WERI-Rb-1 (cell line): Measurements from ENCODE around the gene NRSN2.

Experiments used
- DNase-seq: peaks from one replicate; pipeline ENCODE4 v3.0.0-alpha.2; 2020
- H3K27ac ChIP-seq: fragments of 250-450 bp; sonication (Bioruptor Pico); 2 replicates; pipeline ENCODE4 v1.5.1; 2020; ENCODE audit warnings: mild to moderate bottlenecking, moderate library complexity
- H3K27me3 ChIP-seq: fragments of 250-450 bp; sonication (Bioruptor Pico); 2 replicates; pipeline ENCODE4 v1.5.1; 2021; ENCODE audit warnings: mild to moderate bottlenecking, low read depth, moderate library complexity; ENCODE audit not compliant: insufficient read depth, severe bottlenecking
- H3K36me3 ChIP-seq: fragments of 250-450 bp; sonication (Bioruptor Pico); 2 replicates; pipeline ENCODE4 v1.5.1; 2020; ENCODE audit warnings: mild to moderate bottlenecking, moderate library complexity
- H3K4me3 ChIP-seq: 2 replicates; pipeline ENCODE4 v1.5.1; 2011; ENCODE audit warnings: low read depth, mild to moderate bottlenecking, control low read depth, low read length
- H3K9me3 ChIP-seq: fragments of 250-450 bp; sonication (Bioruptor Pico); 2 replicates; pipeline ENCODE4 v1.5.1; 2021; ENCODE audit warnings: mild to moderate bottlenecking, moderate library complexity; ENCODE audit not compliant: severe bottlenecking
- CTCF ChIP-seq: IDR thresholded peaks from 2 replicates; pipeline ENCODE4 v1.5.1; 2011; ENCODE audit warnings: low read depth, mild to moderate bottlenecking, control low read depth, inconsistent platforms, low read length

The NRSN2 gene

GRCh38 chr20:356745-357144 lies 9.8 kb downstream of the NRSN2 start:
- Histone ChIP-seq H3K4me3 (no peak overlapping the region), H3K36me3 (peaks cover 5% of the 10 kb centered on the region; the same call in 1 of the 2 replicates), H3K27ac (no peak overlapping the region), H3K27me3 (no peaks in the 10 kb centered on the region), H3K9me3 (no peaks in the 10 kb centered on the region)
- DNase-seq: no peak
- TF ChIP-seq CTCF: no peak

- H3K36me3 ChIP-seq: no peaks in the 10 kb centered on the region
- H3K4me3 ChIP-seq: no peak overlapping the region
- H3K9me3 ChIP-seq: no peaks in the 10 kb centered on the region
- no peaks in the 10 kb centered on the region for H3K27me3 ChIP-seq
- no peak for TF ChIP-seq CTCF
- no peak overlapping the region for H3K27ac ChIP-seq
- DNase-seq: no peak
Observed at GRCh38 chr20:358891-359555, 12.1 kb downstream of the NRSN2 start.

GRCh38 chr20:361561-361960 lies 14.7 kb downstream of the NRSN2 start:
- no peak overlapping the region for H3K4me3 ChIP-seq
- no peaks in the 10 kb centered on the region for H3K27me3 ChIP-seq
- H3K36me3 ChIP-seq: no peaks in the 10 kb centered on the region
- H3K9me3 ChIP-seq: no peaks in the 10 kb centered on the region
- no peak for DNase-seq
- H3K27ac ChIP-seq: no peak overlapping the region
- TF ChIP-seq CTCF: no peak

- TF ChIP-seq CTCF: peak; percentile 61
- H3K27me3 ChIP-seq: no peaks in the 10 kb centered on the region
- no peak overlapping the region for H3K4me3 ChIP-seq
- H3K9me3 ChIP-seq: no peaks in the 10 kb centered on the region
- H3K36me3 ChIP-seq: no peaks in the 10 kb centered on the region
- H3K27ac ChIP-seq: no peak overlapping the region
- DNase-seq: peak; percentile 62
Observed at GRCh38 chr20:362271-363254, 15.7 kb downstream of the NRSN2 start.

GRCh38 chr20:363319-364078 lies 16.6 kb downstream of the NRSN2 start:
- H3K9me3 ChIP-seq: no peaks in the 10 kb centered on the region
- no peak for TF ChIP-seq CTCF
- DNase-seq: no peak
- no peak overlapping the region for H3K4me3 ChIP-seq
- no peaks in the 10 kb centered on the region for H3K27me3 ChIP-seq
- no peak overlapping the region for H3K27ac ChIP-seq
- H3K36me3 ChIP-seq: no peaks in the 10 kb centered on the region
